CD4-positive, alpha-beta T cell treated with Interferon gamma for 1 hour (primary cell): Measurements from ENCODE around the gene EFCC1.
"Not testable (repeated sequence)": the region's sequence is repeated elsewhere in the genome, so short reads cannot be mapped to it uniquely, and the experiment has no call there.

Source experiments
- DNase-seq: peaks from one replicate; pipeline ENCODE4 v3.0.0-alpha.2; 2020

EFCC1 gene

DNA sequence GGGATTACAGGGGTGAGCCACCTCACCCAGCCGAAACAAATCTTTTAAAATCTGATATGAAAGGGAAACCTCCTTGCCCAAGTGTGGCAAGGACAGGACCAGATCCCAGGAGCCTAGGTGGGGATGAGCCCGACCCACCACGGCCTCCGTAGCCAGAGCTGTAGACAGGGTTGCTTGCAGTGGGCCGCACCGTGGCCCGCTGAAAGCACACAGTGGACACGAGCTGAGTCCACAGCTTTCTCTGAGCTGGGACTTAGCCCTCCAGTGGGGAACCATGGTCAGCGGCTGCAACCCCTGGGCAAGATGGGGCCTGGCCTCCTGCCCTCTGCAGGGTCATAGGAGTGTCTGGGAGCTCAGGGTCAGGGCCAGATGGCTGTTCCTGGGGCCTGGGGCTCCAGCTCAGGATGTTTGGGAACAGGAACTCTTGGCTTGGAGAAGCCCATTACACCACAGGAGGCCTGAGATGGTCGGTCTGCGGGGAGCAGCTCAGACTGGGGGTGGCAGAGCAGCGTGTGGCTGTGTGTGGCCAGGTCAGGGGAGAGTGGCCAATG lies 84.1 kb downstream of the EFCC1 start:
- DNase-seq: no peak

DNA sequence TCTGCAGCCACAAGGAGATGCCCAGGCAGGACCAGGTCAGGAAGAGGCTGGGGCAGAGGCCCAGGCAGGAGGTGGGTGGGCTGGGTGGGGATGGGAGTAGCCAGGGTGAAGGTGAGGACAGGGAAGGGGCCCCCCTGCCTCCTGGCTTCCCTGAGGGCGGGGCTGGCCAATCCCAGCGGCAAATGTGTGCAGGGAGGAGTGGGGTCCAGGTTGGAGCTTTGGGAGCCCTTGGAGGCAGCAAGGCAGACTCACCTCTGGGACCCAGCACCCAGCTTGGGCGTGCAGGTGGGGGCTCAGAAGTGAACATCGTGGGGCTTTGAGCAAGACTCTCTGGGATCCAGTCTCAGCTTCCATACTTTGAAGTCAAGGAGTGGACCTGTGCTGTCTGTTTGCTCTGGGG lies 84.7 kb downstream of the EFCC1 start:
- DNase-seq: no peak

DNA sequence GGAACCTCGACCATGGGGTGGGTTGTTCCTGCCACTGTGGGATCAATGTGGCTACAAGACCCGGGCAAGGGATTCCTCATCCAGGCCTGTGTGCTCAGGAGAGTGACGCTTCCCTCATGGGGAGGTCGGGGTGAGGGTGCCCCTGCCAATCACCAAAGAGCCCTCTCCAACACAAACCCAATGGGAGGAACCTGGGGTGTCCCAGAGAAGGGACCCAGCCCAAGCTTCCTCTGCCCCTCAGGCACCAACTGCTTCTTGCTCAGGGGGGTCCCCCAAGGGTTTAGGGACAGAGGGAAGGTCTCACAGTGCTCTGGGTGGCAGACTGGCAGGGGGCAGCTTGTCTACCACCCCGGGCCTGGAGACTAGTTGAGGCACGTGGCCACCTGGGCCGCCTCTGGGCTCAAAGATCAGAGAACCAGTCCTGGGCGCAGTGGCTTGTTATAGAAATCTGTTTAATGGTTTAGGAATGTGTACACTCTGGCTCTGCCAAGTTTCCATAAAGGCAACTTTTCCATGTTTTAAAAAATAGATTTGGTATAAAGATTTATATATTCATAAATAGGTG lies 86.1 kb downstream of the EFCC1 start:
- no peak for DNase-seq

DNA sequence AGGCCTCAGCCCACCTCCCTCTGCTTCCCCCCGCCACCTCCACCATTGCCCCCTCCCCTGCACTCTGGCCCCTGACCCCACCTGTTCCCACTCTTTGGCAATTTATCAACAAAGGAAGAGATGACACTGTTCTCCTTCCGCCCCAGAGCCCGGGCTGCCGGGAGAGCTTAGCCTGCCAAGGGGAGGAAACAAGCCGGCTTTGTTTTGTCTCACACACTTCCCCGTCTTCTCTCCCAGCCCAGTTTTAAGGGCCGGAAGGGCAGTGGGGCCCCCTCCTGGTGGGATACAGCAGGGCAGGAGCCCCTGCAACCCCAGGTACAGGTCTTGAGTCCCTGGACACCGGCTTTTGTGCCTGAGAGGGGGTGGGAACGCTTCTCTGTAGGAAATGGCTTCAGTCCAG lies 86.8 kb downstream of the EFCC1 start:
- DNase-seq: peak; percentile 16

DNA sequence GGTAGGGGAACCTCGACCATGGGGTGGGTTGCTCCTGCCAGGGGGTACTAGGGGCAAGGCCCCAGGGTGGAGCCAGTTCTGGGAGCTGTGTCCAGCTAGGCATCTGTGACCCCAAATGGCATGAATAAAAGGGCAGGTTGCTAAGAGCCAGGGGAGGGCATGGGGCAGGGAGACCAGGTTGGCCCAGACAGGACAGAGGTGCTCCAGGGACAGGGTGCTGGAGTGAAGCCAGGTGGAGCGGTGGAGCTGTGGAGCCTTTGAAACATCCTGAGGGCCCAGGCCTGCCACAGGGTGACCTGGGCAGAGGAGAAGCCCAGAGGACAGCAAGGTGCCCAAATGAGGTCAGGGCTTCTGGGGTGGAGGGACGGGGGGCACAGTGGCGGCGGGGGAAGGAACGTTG lies 87.2 kb downstream of the EFCC1 start:
- not testable (repeated sequence) for DNase-seq
